PC-9 (cell line): ENCODE data around the gene MEF2C. TPM values are rescaled to one million over a fixed set of nuclear protein-coding genes. Genes with fewer than 3 reads are reported as not detected.

Source experiments
- BruUV-seq: library from RNA; stranded (reverse); fragments of 400-500 nt; replicated peaks from 2 replicates; lab custom pipeline; 2021; lab: Mats Ljungman, UMichigan
- CTCF ChIA-PET: fragments of 300-600 bp; sonication (Branson Sonifier 250); formaldehyde crosslinking; loops from one replicate; lab custom pipeline; 2022; ENCODE audit warnings: antibody characterized with exemption; lab: Charles Lee
- POLR2A ChIA-PET: fragments of 300-600 bp; sonication (Branson Sonifier 250); formaldehyde crosslinking; loops from one replicate; lab custom pipeline; 2022; ENCODE audit warnings: antibody characterized with exemption; ENCODE audit not compliant: unreplicated experiment; lab: Charles Lee
- DNase-seq, 2 experiments: peaks; one replicate each; pipeline versions ENCODE4 v3.0.0 to v3.0.0-alpha.2; 2015 to 2022; ENCODE audit warnings: mixed read lengths in 1 of 2
- H2AFZ ChIP-seq: fragments of 200-600 bp; sonication (generic); 2 replicates; pipeline ENCODE4 v1.8.1; 2017; ENCODE audit warnings: antibody characterized with exemption
- H3F3A ChIP-seq: fragments of 200-600 bp; sonication (generic); 2 replicates; pipeline ENCODE4 v1.8.1; 2017; ENCODE audit warnings: antibody characterized with exemption, mild to moderate bottlenecking, low read depth; ENCODE audit not compliant: insufficient read depth
- H3K27ac ChIP-seq: fragments of 200-600 bp; sonication (generic); 2 replicates; pipeline ENCODE4 v1.6.1; 2016; ENCODE audit warnings: mixed run types
- H3K27me3 ChIP-seq: fragments of 200-600 bp; sonication (generic); 2 replicates; pipeline ENCODE4 v1.6.1; 2016; ENCODE audit warnings: low read depth, mixed run types; ENCODE audit not compliant: insufficient read depth
- H3K36me3 ChIP-seq: fragments of 200-600 bp; sonication (generic); 2 replicates; pipeline ENCODE4 v1.6.1; 2016; ENCODE audit warnings: low read depth, mixed run types
- H3K4me1 ChIP-seq: fragments of 200-600 bp; sonication (generic); replicated peaks from 2 replicates; pipeline ENCODE4 v1.6.1; 2016; ENCODE audit warnings: mixed run types; ENCODE audit not compliant: insufficient read depth
- H3K4me2 ChIP-seq: fragments of 200-600 bp; sonication (generic); 2 replicates; pipeline ENCODE4 v1.6.1; 2017; ENCODE audit warnings: mixed run types
- H3K4me3 ChIP-seq: fragments of 200-600 bp; sonication (generic); 2 replicates; pipeline ENCODE4 v1.6.1; 2016; ENCODE audit warnings: mixed run types
- H3K79me2 ChIP-seq: fragments of 200-600 bp; sonication (generic); 2 replicates; pipeline ENCODE4 v1.6.1; 2017; ENCODE audit warnings: low read depth, mixed run types
- H3K9me2 ChIP-seq: fragments of 200-600 bp; sonication (generic); 2 replicates; pipeline ENCODE4 v1.8.1; 2017; ENCODE audit warnings: mild to moderate bottlenecking; ENCODE audit not compliant: insufficient read depth
- H3K9me3 ChIP-seq: fragments of 200-600 bp; sonication (generic); 2 replicates; pipeline ENCODE4 v1.8.1; 2016; ENCODE audit warnings: low read depth; ENCODE audit not compliant: insufficient read depth
- H4K20me1 ChIP-seq: fragments of 200-600 bp; sonication (generic); 2 replicates; pipeline ENCODE4 v1.8.1; 2017; ENCODE audit not compliant: insufficient read depth
- CTCF ChIP-seq: fragments of 200-600 bp; sonication (generic); conservative IDR thresholded peaks from 2 replicates; pipeline ENCODE4 v1.6.1; 2017; ENCODE audit warnings: mixed run types, antibody characterized with exemption, mild to moderate bottlenecking, moderate library complexity
- EZH2 ChIP-seq: fragments of 200-600 bp; sonication (generic); IDR thresholded peaks from 2 replicates; pipeline ENCODE4 v1.8.0; 2017; ENCODE audit warnings: antibody characterized with exemption, low read depth
- intact Hi-C: fragments of 100-400 bp; cut with micrococcal nuclease; formaldehyde crosslinking; loops from one replicate; pipeline ENCODE4 v1.10.0; 2022; ENCODE audit not compliant: unreplicated experiment
- total RNA-seq: library from RNA; stranded (reverse); gene quantifications from 2 replicates; pipeline ENCODE4 v1.2.3, GENCODE V29; 2021

Gene MEF2C
- total RNA-seq, 1 experiment from 2014 or later = 2.5 TPM

- H3K36me3 ChIP-seq = no peaks in the 10 kb centered on the region
- H3K27me3 ChIP-seq = no peaks in the 10 kb centered on the region
- BruUV-seq = no TSS peak
- peaks cover 2% of the 10 kb centered on the region; the same call in 1 of the 2 replicates for H3K4me1 ChIP-seq
- H3K27ac ChIP-seq = no peak overlapping the region
- no peaks in the 10 kb centered on the region for H3K9me3 ChIP-seq
- no peaks in the 10 kb centered on the region for H3K79me2 ChIP-seq
- TF ChIP-seq CTCF (no peak), EZH2 (no peak)
- CTCF ChIA-PET = interaction anchor here (0.6 kb wide), 2 partner anchors 151 to 1438 kb away, joined by 4 read pairs; no protein-coding TSS in a partner anchor
- no peaks in the 10 kb centered on the region for H3F3A ChIP-seq
- H3K4me3 ChIP-seq = no peak overlapping the region
- no peak overlapping the region for H2AFZ ChIP-seq
- DNase-seq = no peak
- H3K4me2 ChIP-seq = no peak overlapping the region
- H4K20me1 ChIP-seq = no peaks in the 10 kb centered on the region
- intact Hi-C loops = no loop called here
- no peaks in the 10 kb centered on the region for H3K9me2 ChIP-seq
- POLR2A ChIA-PET = no interaction called here
These were observed 134.3 kb downstream of the MEF2C start for GRCh38 chr5:88748666-88749065.

GRCh38 chr5:88746438-88746882, 136.5 kb downstream of the MEF2C start:
- H3K9me3 ChIP-seq = no peaks in the 10 kb centered on the region
- CTCF ChIA-PET = no interaction called here
- DNase-seq = no peak
- no peaks in the 10 kb centered on the region for H4K20me1 ChIP-seq
- no peak overlapping the region for H3K27ac ChIP-seq
- no peak overlapping the region for H3K4me2 ChIP-seq
- H3F3A ChIP-seq = no peaks in the 10 kb centered on the region
- H3K4me3 ChIP-seq = no peak overlapping the region
- H3K9me2 ChIP-seq = no peaks in the 10 kb centered on the region
- no peaks in the 10 kb centered on the region for H3K27me3 ChIP-seq
- intact Hi-C loops = no loop called here
- POLR2A ChIA-PET = no interaction called here
- no peak overlapping the region for H2AFZ ChIP-seq
- no peaks in the 10 kb centered on the region for H3K79me2 ChIP-seq
- no peak for TF ChIP-seq CTCF
- TF ChIP-seq EZH2 = no peak
- H3K4me1 ChIP-seq = peaks cover 9% of the 10 kb centered on the region; the same call in 1 of the 2 replicates
- no peaks in the 10 kb centered on the region for H3K36me3 ChIP-seq
- no TSS peak for BruUV-seq

GRCh38 chr5:88745093-88745696, 137.8 kb downstream of the MEF2C start:
- CTCF ChIA-PET = no interaction called here
- Histone ChIP-seq H3F3A (no peaks in the 10 kb centered on the region), H3K4me2 (no peak overlapping the region), H3K4me1 (peaks cover 9% of the 10 kb centered on the region; the same call in 1 of the 2 replicates), H3K27me3 (no peaks in the 10 kb centered on the region), H3K9me3 (no peaks in the 10 kb centered on the region), H3K27ac (no peak overlapping the region), H4K20me1 (no peaks in the 10 kb centered on the region), H3K4me3 (no peak overlapping the region), H2AFZ (no peak overlapping the region), H3K9me2 (no peaks in the 10 kb centered on the region), H3K36me3 (no peaks in the 10 kb centered on the region), H3K79me2 (no peaks in the 10 kb centered on the region)
- no peak for TF ChIP-seq EZH2
- DNase-seq = no peak
- intact Hi-C loops = no loop called here
- no TSS peak for BruUV-seq
- POLR2A ChIA-PET = no interaction called here
